ENCODE results near the gene SLC16A3.

Gene SLC16A3

GRCh38 chr17:82244413-82245133 is 15.7 kb downstream of the SLC16A3 start:
- H3K79me2 ChIP-seq, result peaks cover 39% of the 10 kb centered on the region
- peaks cover 22% of the 10 kb centered on the region for H3K4me1 ChIP-seq
- no peak overlapping the region for H3K4me3 ChIP-seq (ENCODE audit: low read depth, low read length)
- H3K27ac ChIP-seq, result no peak overlapping the region
- H3K4me2 ChIP-seq (ENCODE audit: low read length), result no peak overlapping the region
- no peak overlapping the region for H2AFZ ChIP-seq
- H3K9ac ChIP-seq, result no peak overlapping the region
- no peaks in the 10 kb centered on the region for H3K27me3 ChIP-seq (ENCODE audit: control insufficient read depth, insufficient read depth, low read length)
- H3K36me3 ChIP-seq (ENCODE audit: control insufficient read depth, insufficient read depth, low read length), result no peaks in the 10 kb centered on the region
- TF ChIP-seq, protein P1, sequence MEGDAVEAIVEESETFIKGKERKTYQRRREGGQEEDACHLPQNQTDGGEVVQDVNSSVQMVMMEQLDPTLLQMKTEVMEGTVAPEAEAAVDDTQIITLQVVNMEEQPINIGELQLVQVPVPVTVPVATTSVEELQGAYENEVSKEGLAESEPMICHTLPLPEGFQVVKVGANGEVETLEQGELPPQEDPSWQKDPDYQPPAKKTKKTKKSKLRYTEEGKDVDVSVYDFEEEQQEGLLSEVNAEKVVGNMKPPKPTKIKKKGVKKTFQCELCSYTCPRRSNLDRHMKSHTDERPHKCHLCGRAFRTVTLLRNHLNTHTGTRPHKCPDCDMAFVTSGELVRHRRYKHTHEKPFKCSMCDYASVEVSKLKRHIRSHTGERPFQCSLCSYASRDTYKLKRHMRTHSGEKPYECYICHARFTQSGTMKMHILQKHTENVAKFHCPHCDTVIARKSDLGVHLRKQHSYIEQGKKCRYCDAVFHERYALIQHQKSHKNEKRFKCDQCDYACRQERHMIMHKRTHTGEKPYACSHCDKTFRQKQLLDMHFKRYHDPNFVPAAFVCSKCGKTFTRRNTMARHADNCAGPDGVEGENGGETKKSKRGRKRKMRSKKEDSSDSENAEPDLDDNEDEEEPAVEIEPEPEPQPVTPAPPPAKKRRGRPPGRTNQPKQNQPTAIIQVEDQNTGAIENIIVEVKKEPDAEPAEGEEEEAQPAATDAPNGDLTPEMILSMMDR (IDR thresholded peaks at IDR 0.05), result peak; percentile 39
- no peaks in the 10 kb centered on the region for H3K9me3 ChIP-seq (ENCODE audit: control insufficient read depth, low read length)

DNA sequence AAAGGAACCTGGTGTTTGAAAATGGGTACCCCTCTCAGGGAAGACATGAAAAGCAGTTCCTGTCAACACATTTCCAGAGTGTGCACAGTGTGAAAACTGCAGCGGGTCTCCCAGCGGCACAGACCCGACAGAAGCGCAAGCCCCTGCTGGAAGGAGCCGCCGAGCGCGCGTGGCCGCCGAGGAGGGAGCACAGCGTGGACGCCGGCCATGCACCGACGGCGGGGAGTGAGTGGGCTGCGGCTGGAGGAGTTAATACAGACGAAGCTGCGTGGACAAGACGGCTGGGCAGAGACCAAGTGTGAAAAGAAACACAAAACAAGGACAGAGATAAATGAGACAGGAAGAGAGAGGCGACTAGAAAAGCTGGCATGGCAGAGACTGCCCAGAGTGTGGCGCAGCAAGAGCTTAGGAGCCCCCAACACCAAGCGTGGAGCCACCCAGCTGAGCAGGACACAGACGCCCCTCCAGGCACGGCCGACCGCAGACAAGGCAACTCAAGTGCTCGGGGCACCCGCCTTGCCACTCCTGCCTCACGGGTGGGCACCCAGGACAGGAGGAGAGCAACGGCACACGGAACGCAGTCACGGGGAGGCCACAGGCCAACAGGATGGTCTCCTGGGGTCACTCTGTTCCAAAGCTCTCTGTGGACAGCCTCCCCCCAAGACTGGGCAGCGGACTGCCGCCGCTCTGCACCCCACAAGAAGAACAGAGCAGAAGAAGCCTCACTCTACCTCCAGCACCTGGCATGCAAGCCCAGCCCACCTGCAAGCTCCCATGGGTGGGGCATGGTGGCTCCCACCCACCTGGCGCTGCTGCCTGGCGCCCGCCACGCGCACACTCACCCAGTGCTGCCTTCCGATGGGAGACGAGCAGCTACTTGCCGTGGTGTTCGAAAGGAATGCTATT is 16.5 kb downstream of the SLC16A3 start:
- Histone ChIP-seq H3K4me1 (peaks cover 22% of the 10 kb centered on the region), H3K9ac (no peak overlapping the region), H3K27ac (no peak overlapping the region), H3K4me2 (ENCODE audit: low read length) (no peak overlapping the region), H3K4me3 (ENCODE audit: low read depth, low read length) (no peak overlapping the region), H3K27me3 (ENCODE audit: control insufficient read depth, insufficient read depth, low read length) (no peaks in the 10 kb centered on the region), H3K9me3 (ENCODE audit: control insufficient read depth, low read length) (no peaks in the 10 kb centered on the region), H2AFZ (no peak overlapping the region), H3K79me2 (peaks cover 47% of the 10 kb centered on the region), H3K36me3 (ENCODE audit: control insufficient read depth, insufficient read depth, low read length) (no peaks in the 10 kb centered on the region)
- TF ChIP-seq, protein P1 (IDR thresholded peaks at IDR 0.05), result no peak

DNA sequence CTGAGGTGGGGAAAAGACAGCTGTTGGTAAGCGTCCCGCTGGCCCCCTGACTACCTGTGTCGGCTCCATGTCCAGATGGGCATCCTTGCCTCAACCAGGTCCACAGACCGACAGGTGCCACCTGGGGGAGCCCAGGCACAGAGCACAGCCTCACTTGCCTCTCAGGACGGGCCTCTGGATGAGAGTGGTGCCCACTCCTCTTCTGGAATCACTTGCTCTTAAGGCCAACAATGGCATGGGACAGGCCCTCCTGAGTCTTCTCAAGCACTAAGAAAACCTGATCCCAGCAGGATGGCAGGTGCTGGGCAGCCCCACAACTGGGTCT is 17.2 kb downstream of the SLC16A3 start:
- no peak overlapping the region for H3K9ac ChIP-seq
- H3K4me1 ChIP-seq, result peaks cover 19% of the 10 kb centered on the region
- no peak overlapping the region for H2AFZ ChIP-seq
- TF ChIP-seq, protein P1 (IDR thresholded peaks at IDR 0.05), result no peak
- H3K4me3 ChIP-seq (ENCODE audit: low read depth, low read length), result no peak overlapping the region
- peaks cover 50% of the 10 kb centered on the region for H3K79me2 ChIP-seq
- no peak overlapping the region for H3K27ac ChIP-seq
- H3K36me3 ChIP-seq (ENCODE audit: control insufficient read depth, insufficient read depth, low read length), result no peaks in the 10 kb centered on the region
- no peak overlapping the region for H3K4me2 ChIP-seq (ENCODE audit: low read length)
- no peaks in the 10 kb centered on the region for H3K27me3 ChIP-seq (ENCODE audit: control insufficient read depth, insufficient read depth, low read length)
- H3K9me3 ChIP-seq (ENCODE audit: control insufficient read depth, low read length), result no peaks in the 10 kb centered on the region

GRCh38 chr17:82246365-82247181 is 17.7 kb downstream of the SLC16A3 start:
- Histone ChIP-seq H3K4me2 (ENCODE audit: low read length) (no peak overlapping the region), H3K4me3 (ENCODE audit: low read depth, low read length) (no peak overlapping the region), H3K36me3 (ENCODE audit: control insufficient read depth, insufficient read depth, low read length) (no peaks in the 10 kb centered on the region), H3K4me1 (peaks cover 18% of the 10 kb centered on the region), H3K9me3 (ENCODE audit: control insufficient read depth, low read length) (no peaks in the 10 kb centered on the region), H3K79me2 (peaks cover 56% of the 10 kb centered on the region), H3K27ac (no peak overlapping the region), H3K9ac (no peak overlapping the region), H3K27me3 (ENCODE audit: control insufficient read depth, insufficient read depth, low read length) (no peaks in the 10 kb centered on the region), H2AFZ (no peak overlapping the region)
- TF ChIP-seq, protein P1 (IDR thresholded peaks at IDR 0.05), result no peak

Data from parathyroid adenoma (tissue), 2 donors.